HG03575 (cell line): Measurements from ENCODE around the gene SH2D7.

Experiments used
- ATAC-seq: cut with Tn5 transposase; IDR thresholded peaks from one replicate; pipeline ENCODE4 v1.9.1; 2021; ENCODE audit not compliant: unreplicated experiment, insufficient number of reproducible peaks, low FRiP score; ENCODE audit errors: extremely low read depth

Gene SH2D7

GRCh38 chr15:78059110-78059839 is 33.1 kb upstream of the SH2D7 start:
- ATAC-seq = no peak

- ATAC-seq = no peak
Observed at GRCh38 chr15:78060232-78060631, 32.1 kb upstream of the SH2D7 start.

- ATAC-seq = no peak
Observed at GRCh38 chr15:78061963-78062427, 30.4 kb upstream of the SH2D7 start.

DNA sequence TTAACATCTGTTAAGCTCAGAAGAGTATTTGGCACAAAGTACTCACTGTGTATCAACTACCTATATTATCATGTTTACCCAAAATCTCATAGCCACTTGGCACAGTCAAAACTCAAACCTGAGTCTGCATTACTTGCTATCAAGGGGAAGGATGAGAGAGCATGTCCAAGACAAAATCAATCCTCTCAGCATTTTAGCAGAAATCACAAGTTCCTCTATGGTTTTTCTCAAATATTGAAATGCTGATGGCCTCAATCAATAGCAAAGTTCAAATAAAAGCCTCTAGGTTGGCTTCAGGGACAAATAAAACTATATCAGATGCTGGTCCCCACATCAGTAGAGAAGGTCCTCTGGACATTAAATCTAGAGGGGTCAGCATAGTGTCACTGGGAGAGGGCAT is 29.1 kb upstream of the SH2D7 start:
- ATAC-seq = no peak

GRCh38 chr15:78063970-78064385 is 28.4 kb upstream of the SH2D7 start:
- no peak for ATAC-seq

DNA sequence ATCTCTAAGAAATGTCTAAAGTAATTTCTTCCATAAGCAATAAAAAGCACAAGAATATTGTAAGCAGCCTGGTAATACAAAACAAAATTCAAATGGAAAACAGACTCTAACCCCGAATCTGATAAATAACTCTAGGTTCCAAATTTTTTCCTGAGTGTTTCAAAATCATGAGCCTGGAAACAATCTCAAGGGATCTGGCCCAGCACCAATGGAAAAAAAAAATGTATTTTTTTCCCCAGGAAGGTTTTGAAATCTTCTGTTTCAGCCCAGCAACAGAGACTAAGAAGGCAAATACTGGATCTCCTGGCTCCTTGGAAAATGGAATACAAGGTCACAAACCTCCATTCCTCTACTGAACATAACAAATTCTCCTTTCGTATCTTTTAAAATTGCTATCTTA is 27.8 kb upstream of the SH2D7 start:
- ATAC-seq = no peak

- no peak for ATAC-seq
Observed at GRCh38 chr15:78065284-78065872, 27.0 kb upstream of the SH2D7 start.

DNA sequence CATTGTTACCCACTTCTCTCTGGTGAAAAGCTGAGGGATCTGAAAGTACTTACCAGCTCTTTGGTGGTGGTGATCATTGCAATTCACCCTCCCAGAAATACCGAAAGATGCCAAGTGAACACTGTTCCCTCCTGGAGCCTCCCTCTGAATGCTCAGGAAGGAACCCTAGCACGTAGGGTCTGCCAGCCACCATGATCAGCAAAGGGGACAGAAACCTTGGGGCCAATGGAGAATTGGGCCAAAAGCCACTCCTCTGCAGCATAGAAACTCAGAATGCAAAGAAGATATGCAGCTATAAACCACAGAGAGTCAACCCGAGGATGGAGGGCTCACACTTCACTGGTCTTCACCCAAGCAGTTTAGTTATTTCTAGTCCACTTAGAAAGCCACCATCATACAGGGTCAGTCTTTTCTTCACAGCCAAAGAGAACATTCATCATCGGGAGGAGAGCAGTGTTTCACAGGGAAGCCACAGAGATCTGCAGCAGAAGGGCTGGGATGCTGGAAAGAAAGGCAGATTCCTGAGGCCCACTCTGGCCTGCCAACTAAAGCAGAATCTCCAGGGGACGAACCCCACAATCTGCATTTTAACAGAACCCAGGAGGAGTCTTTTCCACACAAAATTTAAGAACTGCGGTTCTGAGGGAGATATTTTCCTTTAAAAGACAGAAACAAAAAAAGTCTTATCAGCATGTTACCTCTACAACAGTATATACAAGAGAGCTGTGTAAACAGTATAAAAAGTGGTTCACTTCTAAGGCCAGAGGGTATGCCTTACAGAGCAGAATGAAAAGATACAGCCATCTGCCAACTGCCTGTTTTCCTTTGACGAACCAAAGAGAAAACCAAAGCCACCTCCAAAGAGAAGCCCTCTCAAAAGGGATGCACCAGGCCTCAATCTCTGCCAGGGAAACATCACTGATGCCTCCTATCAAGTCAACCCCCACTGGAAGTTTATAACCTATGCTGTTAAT is 26.1 kb upstream of the SH2D7 start:
- ATAC-seq = no peak

- no peak for ATAC-seq
Observed at GRCh38 chr15:78067328-78068228, 24.8 kb upstream of the SH2D7 start.

GRCh38 chr15:78069052-78069414 is 23.3 kb upstream of the SH2D7 start:
- ATAC-seq = no peak

DNA sequence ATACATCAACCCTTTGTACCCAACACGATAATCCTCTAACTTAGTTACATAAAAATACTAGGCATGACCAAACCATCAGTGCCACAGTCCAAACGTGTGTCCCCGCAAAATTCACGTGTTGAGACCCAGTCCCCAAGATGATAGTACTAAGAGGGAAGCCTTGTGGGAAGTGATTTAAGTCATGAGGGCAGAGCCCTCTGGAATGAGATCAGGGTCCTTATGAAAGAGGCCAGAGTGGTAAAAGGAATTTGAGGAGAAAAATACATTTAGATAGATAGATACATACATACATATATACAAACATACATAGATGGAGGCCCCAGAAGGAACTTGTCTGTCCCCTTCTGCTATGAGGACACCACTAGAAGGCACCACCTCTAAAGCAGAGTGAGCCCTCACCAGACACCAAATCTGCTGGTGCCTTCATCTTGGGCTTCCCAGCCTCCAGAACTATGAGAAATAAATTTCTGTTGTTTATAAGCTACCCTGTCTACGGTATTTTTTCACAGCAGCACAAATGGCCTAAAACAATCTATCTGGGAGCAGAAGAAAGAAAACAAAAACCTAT is 22.8 kb upstream of the SH2D7 start:
- no peak for ATAC-seq

DNA sequence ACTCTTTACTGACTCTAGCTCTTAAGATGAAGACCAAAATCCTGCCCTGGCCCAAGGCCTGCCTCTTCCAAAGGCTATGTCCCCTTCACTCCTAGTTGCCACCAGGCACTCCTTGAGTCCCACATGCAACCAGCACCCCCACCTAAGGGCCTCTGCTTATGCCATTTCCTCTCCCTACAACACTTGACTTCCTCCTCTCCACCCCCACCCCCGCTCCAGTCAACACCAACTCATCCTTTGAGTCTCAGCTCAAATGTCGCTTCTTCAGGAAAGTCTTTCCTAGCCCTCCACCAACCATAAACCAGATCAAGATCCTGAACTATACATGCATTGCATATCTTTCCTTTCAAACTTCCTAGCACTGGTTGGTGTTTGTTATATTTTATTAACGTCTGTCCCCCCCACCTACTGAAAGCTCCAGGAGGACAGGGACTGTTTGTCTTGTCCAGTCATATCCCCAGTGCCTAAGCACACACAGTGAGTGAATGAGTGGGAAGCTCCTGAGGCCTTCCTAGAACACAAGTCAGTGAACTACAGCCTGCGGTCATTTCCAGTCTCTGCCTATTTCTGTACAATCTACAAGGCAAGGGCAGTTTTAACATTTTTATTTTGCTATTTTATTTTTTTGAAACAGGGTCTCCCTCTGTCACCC is 22.2 kb upstream of the SH2D7 start:
- no peak for ATAC-seq

GRCh38 chr15:78071383-78071782 is 21.0 kb upstream of the SH2D7 start:
- ATAC-seq = no peak

- ATAC-seq = no peak
Observed at GRCh38 chr15:78072080-78072892, 20.1 kb upstream of the SH2D7 start.

GRCh38 chr15:78073046-78073787 is 19.1 kb upstream of the SH2D7 start:
- no peak for ATAC-seq

DNA sequence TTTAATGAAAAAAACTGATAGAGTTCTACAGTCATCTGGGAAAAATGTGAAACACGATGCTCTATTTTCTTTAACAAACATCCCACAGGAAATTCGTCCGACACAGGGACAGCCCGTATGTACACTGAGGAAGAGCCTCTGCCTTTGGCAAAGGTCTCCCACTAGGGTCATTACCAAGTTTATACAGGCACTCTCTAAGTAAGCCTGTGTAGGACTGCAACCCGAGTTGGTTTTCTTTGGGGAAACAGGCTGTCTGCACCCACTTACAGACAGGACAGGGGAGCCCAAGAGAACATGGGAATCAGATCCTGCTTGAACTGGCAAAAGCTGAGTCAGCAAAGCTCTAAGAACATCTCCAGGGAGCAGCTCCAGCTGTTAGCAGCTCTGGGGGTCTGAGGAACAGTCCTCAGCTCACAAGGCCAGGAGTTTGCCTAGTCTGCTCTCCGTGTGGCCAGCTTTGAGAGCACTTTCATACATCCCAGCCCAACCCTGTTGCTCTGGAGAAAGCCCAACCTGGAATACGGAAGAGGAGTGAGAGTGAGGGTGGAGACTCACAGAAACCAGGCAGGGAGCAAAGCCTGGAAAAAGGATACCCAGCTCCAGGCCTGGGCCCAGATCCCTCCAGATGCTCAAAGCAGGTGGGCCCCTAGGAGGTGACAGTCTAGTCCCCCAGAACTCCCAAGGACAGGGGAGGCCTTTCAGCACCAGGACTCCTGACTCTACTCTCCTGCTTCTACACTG is 16.7 kb upstream of the SH2D7 start:
- no peak for ATAC-seq
